Stimulated activated CD8-positive, alpha-beta memory T cell treated with anti-CD3 and anti-CD28 coated beads, Interleukin-7, amount 100 ng/mL, for 4 hours (primary cell): Measurements from ENCODE around the gene SEMA6C.
"Not testable (repeated sequence)": the region's sequence is repeated elsewhere in the genome, so short reads cannot be mapped to it uniquely, and the experiment has no call there.

ENCODE experiments used
- DNase-seq, 2 donors: peaks; one replicate each; pipeline ENCODE4 v3.0.0-alpha.2; 2020; ENCODE audit warnings: low read depth in 2 of 2

SEMA6C gene, protein sequence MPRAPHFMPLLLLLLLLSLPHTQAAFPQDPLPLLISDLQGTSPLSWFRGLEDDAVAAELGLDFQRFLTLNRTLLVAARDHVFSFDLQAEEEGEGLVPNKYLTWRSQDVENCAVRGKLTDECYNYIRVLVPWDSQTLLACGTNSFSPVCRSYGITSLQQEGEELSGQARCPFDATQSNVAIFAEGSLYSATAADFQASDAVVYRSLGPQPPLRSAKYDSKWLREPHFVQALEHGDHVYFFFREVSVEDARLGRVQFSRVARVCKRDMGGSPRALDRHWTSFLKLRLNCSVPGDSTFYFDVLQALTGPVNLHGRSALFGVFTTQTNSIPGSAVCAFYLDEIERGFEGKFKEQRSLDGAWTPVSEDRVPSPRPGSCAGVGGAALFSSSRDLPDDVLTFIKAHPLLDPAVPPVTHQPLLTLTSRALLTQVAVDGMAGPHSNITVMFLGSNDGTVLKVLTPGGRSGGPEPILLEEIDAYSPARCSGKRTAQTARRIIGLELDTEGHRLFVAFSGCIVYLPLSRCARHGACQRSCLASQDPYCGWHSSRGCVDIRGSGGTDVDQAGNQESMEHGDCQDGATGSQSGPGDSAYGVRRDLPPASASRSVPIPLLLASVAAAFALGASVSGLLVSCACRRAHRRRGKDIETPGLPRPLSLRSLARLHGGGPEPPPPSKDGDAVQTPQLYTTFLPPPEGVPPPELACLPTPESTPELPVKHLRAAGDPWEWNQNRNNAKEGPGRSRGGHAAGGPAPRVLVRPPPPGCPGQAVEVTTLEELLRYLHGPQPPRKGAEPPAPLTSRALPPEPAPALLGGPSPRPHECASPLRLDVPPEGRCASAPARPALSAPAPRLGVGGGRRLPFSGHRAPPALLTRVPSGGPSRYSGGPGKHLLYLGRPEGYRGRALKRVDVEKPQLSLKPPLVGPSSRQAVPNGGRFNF

DNA sequence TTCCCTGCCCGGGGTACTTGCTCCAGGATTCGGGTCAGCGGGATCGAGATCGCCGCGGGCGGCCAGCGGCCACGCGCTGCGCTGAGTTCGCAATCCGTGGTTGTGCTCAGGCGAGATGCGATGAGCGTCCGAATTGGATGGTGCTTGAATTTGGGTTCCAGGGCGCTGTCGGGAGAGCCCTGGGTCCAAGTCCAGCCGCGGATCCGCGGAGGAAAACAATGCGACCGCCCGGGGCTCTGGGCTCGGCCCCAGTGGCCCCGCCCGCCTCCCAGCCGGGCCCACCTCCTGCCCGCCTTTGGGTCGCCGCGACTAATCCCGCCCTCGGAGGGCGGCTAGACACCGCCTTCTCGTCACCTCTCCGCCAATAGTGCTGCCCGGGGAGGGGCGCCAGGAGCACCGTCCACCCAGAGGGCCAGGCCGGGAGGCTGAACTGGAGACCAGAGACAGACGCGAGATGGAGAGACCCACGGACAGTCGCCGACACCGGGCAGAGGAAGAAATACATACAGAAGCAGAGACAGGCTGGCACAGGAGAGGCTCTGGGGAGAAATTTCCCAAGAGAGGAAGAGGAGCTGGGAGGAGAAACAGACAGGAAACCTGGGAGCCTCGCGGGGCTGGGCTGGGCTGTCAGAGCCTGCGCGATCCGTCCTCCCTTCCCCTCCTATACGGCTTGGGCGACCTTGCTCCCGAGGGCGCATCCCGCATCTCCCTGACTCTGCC is at the start of gene SEMA6C:
Gene SEMA6C (minus strand): TSS at position 220 of the 720 bp plus-strand sequence. CDS start 4,010 bp downstream, outside the sequence.
- DNase-seq = peak; percentile 71 to 82

DNA sequence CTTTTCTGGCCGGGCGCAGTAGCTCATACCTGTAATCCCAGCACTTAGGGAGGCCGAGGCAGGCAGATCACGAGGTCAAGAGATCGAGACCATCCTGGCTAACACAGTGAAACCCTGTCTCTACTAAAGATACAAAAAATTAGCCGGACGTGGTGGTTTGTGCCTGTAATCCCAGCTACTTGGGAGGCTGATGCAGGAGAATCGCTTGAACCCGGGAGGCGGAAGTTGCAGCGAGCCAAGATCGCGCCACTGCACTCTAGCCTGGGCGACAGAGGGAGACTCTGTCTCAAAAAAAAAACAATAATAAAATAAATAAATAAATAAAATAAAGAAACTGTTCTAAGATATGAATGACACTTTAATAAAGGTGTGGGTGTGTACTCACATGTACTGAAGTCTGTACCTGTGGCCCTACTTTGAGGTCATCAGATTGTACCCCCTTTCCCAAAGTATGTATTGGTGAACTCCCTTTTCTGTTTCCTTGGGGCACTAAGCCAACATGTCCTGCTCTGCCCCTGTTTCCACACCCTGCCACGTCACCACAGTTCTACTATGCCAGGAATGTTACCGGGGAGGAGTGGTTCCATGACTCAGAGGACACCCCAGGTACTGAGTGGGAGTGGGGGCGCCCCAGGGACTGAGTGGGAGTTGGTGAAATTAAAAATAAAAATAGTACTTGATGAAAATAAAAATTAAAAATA is 48.6 kb upstream of the SEMA6C start:
- DNase-seq = not testable (repeated sequence)

DNA sequence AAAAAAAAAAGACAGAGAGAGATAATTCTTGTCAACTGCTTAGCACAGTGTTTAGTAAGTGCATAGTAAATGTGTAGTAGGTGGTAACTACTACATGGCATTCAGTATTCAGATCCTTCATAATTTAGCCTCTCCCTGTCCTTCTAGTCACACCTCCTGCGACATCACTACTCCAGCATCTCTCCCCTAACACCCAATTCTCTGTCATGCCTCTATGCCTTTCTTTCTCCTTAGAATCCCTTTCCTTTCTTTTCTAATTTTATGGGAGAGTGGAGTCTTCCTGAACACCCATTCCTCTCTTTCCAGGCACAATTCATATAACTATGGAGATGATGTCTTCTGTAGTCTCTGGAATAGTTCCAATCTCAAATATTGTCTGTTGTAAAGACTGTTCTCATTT is 47.4 kb upstream of the SEMA6C start:
- DNase-seq = no peak

DNA sequence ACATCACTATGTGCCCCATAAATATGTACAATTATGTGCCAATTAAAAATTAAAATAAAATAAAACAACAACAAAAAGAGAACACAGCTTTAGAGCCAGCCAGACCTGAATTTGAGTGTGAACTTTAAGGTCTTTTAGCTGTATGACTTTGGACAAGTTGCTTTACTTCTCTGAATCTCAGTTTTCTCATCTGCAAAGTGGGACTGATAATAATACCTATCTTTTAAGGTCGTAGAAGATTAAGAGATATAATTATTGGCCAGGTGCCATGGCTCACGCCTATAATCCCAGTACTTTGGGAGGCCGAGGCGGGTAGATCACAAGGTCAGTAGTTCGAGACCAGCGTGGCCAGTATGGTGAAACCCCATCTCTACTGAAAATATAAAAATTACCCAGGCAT is 46.9 kb upstream of the SEMA6C start:
- no peak for DNase-seq

DNA sequence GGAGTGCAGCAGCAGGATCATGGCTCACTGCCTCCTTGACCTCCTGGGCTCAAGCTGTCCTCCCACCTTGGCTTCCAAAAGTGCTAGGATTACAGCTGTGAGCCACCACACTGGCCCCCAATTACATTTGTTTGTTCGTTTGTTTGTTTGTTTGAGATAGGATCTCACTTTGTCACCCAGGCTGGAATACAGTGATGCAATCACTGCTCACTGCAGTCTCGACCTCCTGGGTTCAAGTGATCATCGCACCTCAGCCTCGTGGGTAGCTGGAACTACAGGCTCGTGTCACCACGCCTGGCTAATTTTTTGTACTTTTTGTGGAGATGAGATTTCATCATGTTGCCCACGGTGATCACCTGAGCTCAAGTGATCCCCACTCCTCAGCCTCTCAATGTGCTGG is 45.6 kb upstream of the SEMA6C start:
- no peak for DNase-seq

DNA sequence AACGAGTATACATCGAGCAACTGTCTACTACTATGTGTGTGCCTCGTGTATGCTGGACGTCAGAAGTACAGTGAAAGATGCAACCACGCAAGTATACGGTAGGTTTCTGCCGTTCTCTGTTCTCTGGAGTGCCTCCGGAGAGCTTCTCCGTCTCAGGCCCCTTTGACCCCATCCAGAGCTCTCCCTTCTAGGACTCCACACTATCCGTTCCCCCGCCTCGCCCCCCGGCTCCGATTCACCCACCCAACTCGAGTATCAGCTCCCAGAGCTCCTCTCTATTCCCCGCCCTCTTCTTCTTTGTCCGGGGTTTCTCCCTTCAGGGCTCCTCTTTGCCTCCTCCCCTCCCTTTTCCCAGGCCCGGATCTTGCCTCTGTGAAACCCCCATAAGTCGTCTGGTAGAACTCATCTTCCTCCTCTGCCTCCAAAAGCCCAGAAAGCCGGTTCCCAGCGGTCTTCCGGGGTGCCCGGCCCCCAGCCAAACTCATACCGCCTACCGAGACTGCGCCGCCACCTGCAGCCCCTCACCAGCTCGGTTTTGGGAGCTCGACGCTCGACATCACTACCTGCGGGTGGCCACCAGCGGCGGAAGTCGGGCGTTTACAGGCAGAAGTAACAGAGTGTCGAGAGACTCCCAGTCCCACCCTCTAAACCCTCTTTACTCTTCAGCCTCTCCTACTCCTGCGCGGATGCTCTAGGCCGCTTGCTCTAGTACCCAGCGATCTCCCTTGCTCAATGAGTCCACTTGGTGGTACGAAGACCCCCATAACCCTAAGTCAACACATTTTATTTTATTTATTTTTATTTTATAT is 43.4 kb upstream of the SEMA6C start, which contains the start of gene VPS72:
Gene VPS72 (minus strand): TSS at position 561 of the 809 bp plus-strand sequence. CDS start 76 bp downstream, at position 485.
- peak; percentile 79 to 80 for DNase-seq

DNA sequence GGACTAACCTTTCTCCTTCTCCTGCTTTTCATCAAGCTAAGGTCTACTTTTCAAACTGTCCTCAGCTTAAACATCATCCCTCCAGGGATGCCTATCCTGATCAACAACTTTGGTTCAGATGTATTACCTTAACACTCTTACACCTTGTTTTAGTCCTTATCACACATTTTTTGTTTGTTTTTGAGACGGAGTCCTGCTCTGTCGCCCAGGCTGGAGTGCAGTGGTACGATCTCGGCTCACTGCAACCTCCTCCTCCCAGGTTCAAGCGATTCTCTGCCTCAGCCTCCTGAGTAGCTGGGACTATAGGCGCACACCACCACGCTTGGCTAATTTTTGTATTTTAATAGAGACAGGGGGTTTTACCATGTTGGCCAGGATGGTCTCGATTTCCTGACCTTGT is 42.2 kb upstream of the SEMA6C start:
- not testable (repeated sequence) for DNase-seq

DNA sequence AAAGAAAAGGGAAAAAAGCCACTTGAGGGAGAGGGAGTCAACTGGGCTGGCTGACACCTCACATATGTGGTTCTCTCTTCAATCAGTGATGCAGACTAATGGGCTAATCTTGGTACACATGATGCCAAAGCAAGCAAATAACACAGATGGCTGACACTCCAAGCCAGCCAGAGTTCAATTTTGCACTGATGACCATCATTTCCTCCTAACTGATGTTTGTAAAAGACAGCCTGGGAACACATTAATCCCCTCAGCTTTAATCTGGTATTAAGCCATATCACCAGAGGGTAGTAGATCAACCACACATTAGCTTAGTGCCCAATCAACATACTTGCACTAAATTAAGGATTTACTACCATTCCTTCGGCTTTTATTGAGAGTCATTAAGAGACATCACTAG is 40.8 kb upstream of the SEMA6C start:
- no peak for DNase-seq

DNA sequence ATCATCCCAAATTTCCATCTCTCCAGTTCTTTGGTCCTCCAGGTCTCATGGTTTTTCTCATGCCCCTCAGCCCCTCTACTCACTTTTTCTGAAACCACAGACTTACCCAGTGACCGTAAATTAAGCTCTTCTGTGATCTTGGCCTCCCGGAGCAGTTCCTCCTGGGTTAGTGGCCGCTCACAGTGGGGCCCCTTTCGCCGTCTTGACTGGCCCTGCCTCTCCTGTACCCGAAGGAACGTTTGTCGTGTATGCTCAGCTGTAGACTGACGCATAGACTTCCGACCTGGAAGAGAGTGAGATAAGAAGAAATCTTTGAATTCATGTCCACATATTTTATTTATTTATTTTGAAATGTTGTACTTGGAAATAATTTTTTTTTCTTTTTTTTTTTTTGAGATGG is 37.8 kb upstream of the SEMA6C start:
- DNase-seq = no peak

DNA sequence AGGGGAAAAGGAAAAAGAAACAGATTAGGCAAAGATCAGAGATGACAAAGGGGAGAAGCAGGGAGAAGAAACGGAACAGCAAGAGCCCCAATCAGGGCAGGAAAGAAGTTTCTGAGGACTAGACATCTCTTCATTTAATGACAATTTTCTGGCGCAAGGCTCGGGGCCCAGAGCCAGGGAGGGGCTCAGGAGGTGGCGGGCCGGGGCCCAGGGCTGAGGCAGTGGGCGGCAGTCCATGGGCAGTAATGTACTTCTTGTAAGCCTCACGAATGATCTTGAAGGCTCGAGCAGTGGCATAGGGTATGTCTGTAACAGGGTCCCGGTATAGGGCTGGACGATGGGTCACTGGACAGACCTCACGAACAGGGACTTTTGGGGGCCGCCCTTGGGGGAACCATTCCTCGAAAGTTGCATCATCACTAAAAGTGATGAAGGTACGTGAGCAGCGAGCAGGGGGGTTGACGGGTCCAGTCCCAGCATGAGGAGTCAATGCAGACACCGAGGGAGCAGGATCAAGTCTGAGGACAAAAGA is 30.1 kb upstream of the SEMA6C start:
- DNase-seq = no peak

DNA sequence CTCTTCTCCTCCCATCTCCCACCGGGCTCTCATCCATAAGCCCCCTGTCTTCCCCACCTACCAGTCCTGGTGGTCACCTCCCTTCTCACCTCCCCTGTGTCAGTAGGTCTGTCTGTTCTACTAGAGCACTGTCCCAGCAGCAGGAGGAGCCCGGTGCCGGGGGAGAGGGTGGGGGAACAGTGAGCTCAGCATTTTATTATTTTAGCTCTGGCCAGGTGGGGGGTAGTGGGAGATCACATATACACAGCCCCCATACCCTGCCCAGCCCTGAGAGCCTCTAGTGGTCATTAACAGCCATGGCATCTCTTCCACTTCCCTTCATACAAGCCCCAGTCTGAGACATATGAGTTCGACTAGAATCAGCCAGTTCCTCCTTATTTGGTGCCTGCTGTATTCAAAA is 29.4 kb upstream of the SEMA6C start, which contains the start of gene TMOD4:
Gene TMOD4 (minus strand): TSS at position 119 of the 400 bp plus-strand sequence. CDS start 1,106 bp downstream, outside the sequence.
- no peak for DNase-seq

DNA sequence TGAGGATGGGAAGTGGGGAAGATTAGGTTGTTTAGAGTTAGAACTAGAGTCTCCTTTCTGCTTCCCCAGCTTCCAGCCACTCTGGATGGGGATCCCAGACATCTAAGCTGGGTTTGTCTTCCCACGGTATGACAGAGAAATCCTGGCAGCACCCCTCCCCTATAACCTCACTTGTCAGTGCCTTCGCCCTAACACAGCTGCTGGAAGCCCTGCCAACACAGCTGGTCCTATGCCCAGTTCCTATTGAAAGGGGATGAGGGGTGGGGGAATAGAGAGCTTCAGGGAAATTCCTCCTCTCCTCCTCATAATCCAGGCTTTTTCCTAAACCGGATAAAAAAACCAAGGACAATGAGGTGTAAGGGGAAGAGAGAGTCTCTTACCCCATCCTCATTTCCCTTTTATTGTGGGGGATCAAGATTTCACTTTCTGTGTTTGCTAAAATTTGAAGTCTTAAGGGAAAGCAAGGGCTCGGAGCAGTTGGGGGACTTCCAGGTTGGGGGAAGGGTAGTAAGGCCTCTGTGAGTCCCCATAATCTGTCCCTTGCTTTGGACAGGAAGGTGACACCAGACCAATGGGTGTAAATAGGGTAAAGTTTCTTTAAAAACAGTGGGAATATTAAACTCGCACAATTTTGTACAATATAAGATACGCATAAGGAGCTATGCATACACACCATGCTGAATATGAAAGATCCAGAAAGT is 28.8 kb upstream of the SEMA6C start:
- no peak for DNase-seq

DNA sequence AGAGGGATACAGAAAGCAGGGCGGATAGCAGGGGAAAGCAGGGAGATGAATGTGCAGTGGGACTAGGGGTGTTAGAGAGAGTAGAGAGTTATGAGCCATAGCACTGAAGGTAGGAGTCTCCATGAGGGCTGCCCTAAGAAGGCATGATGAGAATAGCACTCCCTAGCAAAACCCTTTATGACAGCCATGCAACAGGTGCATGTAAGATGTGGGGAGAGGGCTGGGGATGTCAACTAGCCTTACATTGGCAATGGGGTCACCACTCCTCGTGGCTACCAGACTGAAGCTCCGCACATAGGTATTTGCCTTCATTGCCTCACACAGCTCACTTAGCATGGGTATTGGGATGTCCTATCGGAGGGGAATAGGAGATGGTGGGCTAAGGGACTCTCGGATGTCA is 24.8 kb upstream of the SEMA6C start:
- DNase-seq = no peak

DNA sequence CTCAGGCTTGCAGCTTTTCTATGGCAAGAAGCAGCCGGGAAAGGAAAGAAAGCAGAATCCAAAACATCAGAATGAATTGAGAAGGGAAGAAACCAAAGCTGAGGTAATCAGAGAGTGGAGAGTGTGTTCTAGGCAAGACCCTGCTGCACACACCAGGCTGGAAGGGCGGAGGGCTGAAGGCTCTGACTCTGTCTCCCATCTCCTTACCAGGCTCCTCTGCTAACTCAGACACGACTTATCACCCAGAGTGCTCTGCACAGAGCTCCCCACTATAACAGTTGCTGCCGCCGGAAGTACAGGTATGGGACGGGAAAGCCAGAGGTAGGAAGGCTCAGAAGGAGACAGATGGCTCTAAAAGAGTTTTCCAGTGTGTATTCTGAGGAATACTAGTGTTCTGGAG is 20.7 kb upstream of the SEMA6C start:
- no peak for DNase-seq

DNA sequence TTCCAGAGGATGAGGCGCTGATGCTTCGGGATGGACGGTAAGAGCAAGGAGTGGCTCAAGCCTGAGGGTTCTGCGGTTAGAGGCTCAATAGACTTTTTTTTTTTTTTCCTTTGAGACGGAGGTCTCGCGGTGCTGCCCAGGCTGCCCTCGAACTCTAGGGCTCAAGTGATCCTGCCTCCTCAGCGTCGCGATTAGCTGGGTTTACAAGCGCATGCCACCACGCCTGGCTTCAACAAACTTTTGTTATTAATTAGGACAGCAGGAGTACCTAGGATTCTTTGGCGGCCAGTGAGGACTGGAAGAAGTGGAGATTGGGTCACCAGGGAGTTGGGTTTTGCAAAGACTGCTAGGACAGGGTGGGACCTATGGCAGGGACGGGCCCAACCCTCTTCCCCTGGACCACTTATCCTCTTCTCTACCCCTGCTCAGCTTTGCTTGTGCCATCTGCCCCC is 20.1 kb upstream of the SEMA6C start:
- DNase-seq = no peak

DNA sequence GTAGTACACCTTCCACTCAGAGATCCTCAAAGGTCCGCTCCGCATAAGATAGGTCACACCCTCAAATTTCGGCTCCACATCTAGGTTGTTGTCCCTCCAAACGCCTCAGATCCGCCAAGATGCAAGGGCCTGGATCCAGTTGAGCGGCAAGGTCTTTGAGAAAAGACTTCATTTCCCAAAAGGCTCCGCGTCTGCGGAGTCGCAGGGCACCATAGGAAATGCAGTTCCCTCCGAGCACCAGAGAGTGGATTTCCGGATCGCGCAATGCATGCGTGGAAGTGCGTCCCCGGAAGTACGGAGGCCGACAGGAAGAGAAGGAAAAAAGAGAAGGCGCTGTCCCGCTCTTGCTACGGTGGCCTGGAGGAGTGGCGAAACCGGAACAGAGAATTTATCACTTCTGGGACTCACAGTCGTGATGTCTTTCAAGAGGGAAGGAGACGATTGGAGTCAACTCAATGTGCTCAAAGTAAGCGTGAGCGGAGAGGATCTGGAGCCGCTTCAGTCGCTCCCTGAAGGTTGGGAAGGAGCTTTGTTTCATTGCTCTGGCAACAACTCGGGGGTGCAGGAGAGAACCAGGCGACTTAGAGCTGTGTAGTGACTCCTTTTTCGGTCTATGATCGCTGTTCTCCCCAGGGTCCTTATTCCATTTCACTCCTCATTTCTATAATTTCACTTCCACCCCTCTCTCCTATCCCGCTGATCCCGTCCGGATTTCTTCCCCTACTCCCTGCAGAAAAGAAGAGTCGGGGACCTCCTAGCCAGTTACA is 19.5 kb upstream of the SEMA6C start, which contains the start of the genes LYSMD1 and SCNM1:
Gene LYSMD1 (minus strand): TSS at position 165 of the 767 bp plus-strand sequence. CDS start 644 bp downstream, outside the sequence.
Gene SCNM1 (plus strand): TSS at position 407 of the 767 bp plus-strand sequence. CDS start 9 bp downstream, at position 416.
- DNase-seq = peak; percentile 91 to 93

DNA sequence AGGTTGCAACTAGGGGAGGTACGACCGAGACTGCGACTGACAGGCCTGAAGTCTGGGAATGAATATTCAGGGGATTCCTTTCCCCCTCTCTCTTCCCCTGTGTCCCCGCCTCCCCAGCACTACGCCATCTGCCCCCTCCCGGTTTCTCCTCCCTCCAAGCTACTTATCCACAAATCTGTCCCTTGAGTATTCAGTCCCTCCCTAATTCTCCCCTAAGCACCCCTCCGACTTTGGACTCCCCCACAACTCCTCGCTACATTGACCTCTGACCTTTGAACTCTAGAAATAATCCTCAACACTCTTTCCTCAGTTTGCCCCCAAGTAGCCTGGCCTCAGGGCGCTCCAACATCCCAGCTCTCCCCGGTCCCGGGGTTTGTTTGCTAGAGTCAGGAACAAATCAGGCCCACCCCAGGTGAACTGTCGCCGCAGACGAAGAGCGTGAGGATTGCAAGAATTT is 18.9 kb upstream of the SEMA6C start:
- no peak for DNase-seq

DNA sequence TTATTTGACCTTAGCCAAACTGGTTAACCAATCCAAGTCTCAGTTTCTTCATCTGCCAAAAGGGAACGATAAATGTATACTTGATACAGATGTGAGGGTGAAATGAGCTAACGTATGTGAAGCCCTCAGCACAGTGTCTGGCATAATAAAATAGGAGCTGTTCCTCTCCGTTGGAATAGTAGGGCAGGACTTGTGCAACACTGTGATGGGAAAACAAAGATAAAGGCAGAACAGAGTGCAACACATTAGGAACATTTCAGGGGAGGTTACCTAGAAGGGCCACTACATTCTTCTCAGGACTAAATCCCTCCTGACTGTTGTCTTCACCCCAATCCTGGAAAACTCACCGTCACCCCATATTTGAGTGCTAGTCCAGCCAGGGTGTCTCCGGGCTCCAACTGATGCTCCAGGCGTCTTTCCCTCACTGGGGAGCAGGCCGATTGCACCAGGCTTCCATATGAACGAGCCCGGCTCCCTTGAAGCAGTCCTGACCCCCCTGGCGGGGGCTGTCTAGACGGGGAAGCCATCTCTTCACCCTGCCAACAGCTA is 18.4 kb upstream of the SEMA6C start:
- DNase-seq = no peak
